Neural cell (in vitro differentiated cells): ENCODE results near the gene MARVELD3. TPM values are rescaled to one million over a fixed set of nuclear protein-coding genes. Genes with fewer than 3 reads are reported as not detected.

Experiments
- H2AFZ ChIP-seq: fragments of 200-600, 300-800 bp; sonication (generic), shearing (Covaris generic); 2 replicates; pipeline ENCODE4 v1.6.0; 2014; ENCODE audit warnings: low read depth, mild to moderate bottlenecking, antibody characterized with exemption, low read length, moderate library complexity
- H3F3A ChIP-seq: fragments of 200-600 bp; shearing (Covaris generic); 2 replicates; pipeline ENCODE4 v1.6.1; 2016; ENCODE audit warnings: mild to moderate bottlenecking, moderate library complexity, mixed read lengths, antibody characterized with exemption, low read length; ENCODE audit not compliant: insufficient read depth, poor library complexity, severe bottlenecking
- H3K27ac ChIP-seq: fragments of 200-600, 300-800 bp; sonication (generic), shearing (Covaris generic); 2 replicates; pipeline ENCODE4 v1.5.1; 2014; ENCODE audit warnings: mild to moderate bottlenecking, low read length, moderate library complexity
- H3K27me3 ChIP-seq: fragments of 300-800, 200-600 bp; sonication (generic), shearing (Covaris generic); 2 replicates; pipeline ENCODE4 v1.6.0; 2014; ENCODE audit warnings: mild to moderate bottlenecking, low read depth, low read length, moderate library complexity; ENCODE audit not compliant: insufficient read depth
- H3K36me3 ChIP-seq: fragments of 300-800, 200-600 bp; sonication (generic), shearing (Covaris generic); 2 replicates; pipeline ENCODE4 v1.5.1; 2014; ENCODE audit warnings: mild to moderate bottlenecking, antibody characterized with exemption, low read length, moderate library complexity; ENCODE audit not compliant: insufficient read depth
- H3K4me2 ChIP-seq: fragments of 300-800, 200-600 bp; sonication (generic), shearing (Covaris generic); 2 replicates; pipeline ENCODE4 v1.6.0; 2014; ENCODE audit warnings: mild to moderate bottlenecking, low read length
- H3K4me3 ChIP-seq: fragments of 300-800, 200-600 bp; sonication (generic), shearing (Covaris generic); 2 replicates; pipeline ENCODE4 v1.5.1; 2014; ENCODE audit warnings: mild to moderate bottlenecking, low read length, moderate library complexity
- H3K79me2 ChIP-seq: fragments of 200-600 bp; shearing (Covaris generic); replicated peaks from 2 replicates; pipeline ENCODE4 v1.6.0; 2014; ENCODE audit warnings: mild to moderate bottlenecking, low read length, moderate library complexity; ENCODE audit not compliant: insufficient read depth
- H3K9ac ChIP-seq: fragments of 300-800, 200-600 bp; sonication (generic), shearing (Covaris generic); 2 replicates; pipeline ENCODE4 v1.6.1; 2016; ENCODE audit warnings: mild to moderate bottlenecking, low read length, mixed read lengths
- H3K9me2 ChIP-seq: fragments of 200-600 bp; shearing (Covaris generic); 2 replicates; pipeline ENCODE4 v1.6.1; 2016; ENCODE audit warnings: mild to moderate bottlenecking, low read length, mixed read lengths; ENCODE audit not compliant: insufficient read depth
- H3K9me3 ChIP-seq: fragments of 200-600, 300-800 bp; sonication (generic), shearing (Covaris generic); 2 replicates; pipeline ENCODE4 v1.6.1; 2016; ENCODE audit warnings: mild to moderate bottlenecking, mixed run types, low read length, moderate library complexity, mixed read lengths
- H4K20me1 ChIP-seq: fragments of 200-600 bp; shearing (Covaris generic); 2 replicates; pipeline ENCODE4 v1.6.1; 2016; ENCODE audit warnings: mild to moderate bottlenecking, mixed run types; ENCODE audit not compliant: insufficient read depth
- CTCF ChIP-seq: fragments of 450-650 bp; IDR thresholded peaks from 2 replicates; pipeline ENCODE4 v1.5.1; 2014; ENCODE audit warnings: antibody characterized with exemption, mild to moderate bottlenecking, moderate library complexity; ENCODE audit not compliant: poor library complexity, severe bottlenecking
- EP300 ChIP-seq: fragments of 450-650 bp; conservative IDR thresholded peaks from 2 replicates; pipeline ENCODE4 v1.6.1; 2014; ENCODE audit warnings: antibody characterized with exemption, mild to moderate bottlenecking, moderate library complexity; ENCODE audit not compliant: poor library complexity, severe bottlenecking
- EZH2 ChIP-seq: fragments of 200-600, 300-800 bp; shearing (Covaris generic), sonication (generic); IDR thresholded peaks from 2 replicates; pipeline ENCODE4 v1.6.1; 2014; ENCODE audit warnings: antibody characterized with exemption, low read length, borderline replicate concordance, mild to moderate bottlenecking; ENCODE audit not compliant: insufficient read depth, poor library complexity, severe bottlenecking
- MXI1 ChIP-seq: fragments of 450-650 bp; conservative IDR thresholded peaks from 2 replicates; pipeline ENCODE4 v1.6.1; 2014; ENCODE audit warnings: antibody characterized with exemption, mild to moderate bottlenecking; ENCODE audit not compliant: poor library complexity, severe bottlenecking
- POLR2AphosphoS5 ChIP-seq: IDR thresholded peaks from 2 replicates; pipeline ENCODE4 v1.6.1; 2012
- RAD21 ChIP-seq: fragments of 450-650 bp; conservative IDR thresholded peaks from 2 replicates; pipeline ENCODE4 v1.6.1; 2014; ENCODE audit warnings: antibody characterized with exemption, mild to moderate bottlenecking, moderate library complexity
- REST ChIP-seq: IDR thresholded peaks from 2 replicates; pipeline ENCODE4 v1.6.1; 2012; ENCODE audit warnings: borderline replicate concordance
- SMC3 ChIP-seq: fragments of 450-650 bp; conservative IDR thresholded peaks from 2 replicates; pipeline ENCODE4 v1.6.1; 2014; ENCODE audit warnings: antibody characterized with exemption, mild to moderate bottlenecking, moderate library complexity; ENCODE audit not compliant: poor library complexity
- TAF1 ChIP-seq: IDR thresholded peaks from 2 replicates; pipeline ENCODE4 v1.6.1; 2012; ENCODE audit warnings: low read depth
- polyA plus RNA-seq: library from polyadenylated mRNA; depleted of rRNA; stranded (reverse); fragments of >200 nt; gene quantifications from 2 replicates; pipeline ENCODE4 v1.2.3, GENCODE V29; 2014

Gene MARVELD3
- polyA plus RNA-seq, 1 donor from 2014 or later, result not detected

GRCh38 chr16:71658771-71659170 lies 32.8 kb downstream of the MARVELD3 start:
- H3F3A ChIP-seq, result no peaks in the 10 kb centered on the region
- TF ChIP-seq MXI1 (no peak), POLR2AphosphoS5 (no peak), TAF1 (no peak), EP300 (no peak), SMC3 (no peak), REST (no peak), RAD21 (no peak), CTCF (no peak), EZH2 (no peak)
- H3K36me3 ChIP-seq, result peaks cover 3% of the 10 kb centered on the region

GRCh38 chr16:71659471-71659870 lies 33.5 kb downstream of the MARVELD3 start:
- H3K79me2 ChIP-seq, result no peaks in the 10 kb centered on the region
- H3K4me2 ChIP-seq, result no peak overlapping the region
- TF ChIP-seq MXI1 (no peak), CTCF (no peak), EP300 (no peak), REST (no peak), TAF1 (no peak), EZH2 (no peak), RAD21 (no peak), POLR2AphosphoS5 (no peak)
- no peak overlapping the region for H2AFZ ChIP-seq
- H3K36me3 ChIP-seq, result peaks cover 4% of the 10 kb centered on the region
- H3K9ac ChIP-seq, result no peak overlapping the region
- no peaks in the 10 kb centered on the region for H3K9me2 ChIP-seq
- no peaks in the 10 kb centered on the region for H3K9me3 ChIP-seq
- no peaks in the 10 kb centered on the region for H4K20me1 ChIP-seq
- H3K4me3 ChIP-seq, result no peak overlapping the region
- H3K27ac ChIP-seq, result no peak overlapping the region
- no peaks in the 10 kb centered on the region for H3K27me3 ChIP-seq
- no peaks in the 10 kb centered on the region for H3F3A ChIP-seq

More at GRCh38 chr16:71658771-71659170, 32.8 kb downstream of the MARVELD3 start:
- Histone ChIP-seq H4K20me1 (no peaks in the 10 kb centered on the region), H3K27me3 (no peaks in the 10 kb centered on the region), H3K4me2 (no peak overlapping the region), H2AFZ (no peak overlapping the region), H3K9me3 (no peaks in the 10 kb centered on the region), H3K9me2 (no peaks in the 10 kb centered on the region), H3K79me2 (no peaks in the 10 kb centered on the region), H3K4me3 (no peak overlapping the region), H3K27ac (no peak overlapping the region), H3K9ac (no peak overlapping the region)
